Progenitor cell of endocrine pancreas (in vitro differentiated cells): ENCODE data around the gene USO1. TPM values are rescaled to one million over a fixed set of nuclear protein-coding genes. Genes with fewer than 3 reads are reported as not detected.

Experiments used
- DNase-seq: peaks from one replicate; pipeline ENCODE4 v3.0.0; 2021; ENCODE audit warnings: low spot score; ENCODE audit not compliant: unreplicated experiment
- H3K27ac Mint-ChIP-seq: 2 replicates; pipeline ENCODE4 v1.8.0; 2021; ENCODE audit warnings: mild to moderate bottlenecking, moderate library complexity, mixed read lengths
- H3K27me3 Mint-ChIP-seq: 2 replicates; pipeline ENCODE4 v1.8.0; 2021; ENCODE audit warnings: mixed read lengths
- H3K36me3 Mint-ChIP-seq: 2 replicates; pipeline ENCODE4 v1.8.0; 2022; ENCODE audit warnings: mixed read lengths; ENCODE audit not compliant: insufficient read depth
- H3K4me1 Mint-ChIP-seq: 2 replicates; pipeline ENCODE4 v1.8.0; 2021; ENCODE audit warnings: low read depth, mixed read lengths
- H3K4me3 Mint-ChIP-seq: 2 replicates; pipeline ENCODE4 v1.8.0; 2021; ENCODE audit warnings: low read depth, mild to moderate bottlenecking, moderate library complexity, mixed read lengths
- H3K9me3 Mint-ChIP-seq: 2 replicates; pipeline ENCODE4 v1.8.0; 2021; ENCODE audit warnings: low read depth, mixed read lengths
- CTCF ChIP-seq: fragments of 200-600 bp; sonication (generic); IDR thresholded peaks from one replicate; pipeline ENCODE4 v1.5.0; 2021; ENCODE audit warnings: antibody characterized with exemption, mild to moderate bottlenecking; ENCODE audit not compliant: unreplicated experiment
- long read RNA-seq: library from polyadenylated mRNA; unstranded; transcript quantifications from one replicate; pipeline ENCODE4 v2.0.0, GENCODE V29; 2020
- total RNA-seq: library from RNA; stranded (reverse); gene quantifications from 2 replicates; pipeline ENCODE4 v1.2.1, GENCODE V29; 2021

USO1 gene
- 54.4 and 54.9 TPM in 2 replicates for total RNA-seq
- long read RNA-seq, full-length matches to known transcripts: 10 of 127 reads
- long read RNA-seq, partial matches to known transcripts: 105 of 127 reads
- long read RNA-seq, other reads (novel, unspliced or antisense): 12 of 127 reads

GRCh38 chr4:75724066-75724866 lies at the start of gene USO1:
Gene USO1 (plus strand): TSS chr4:75724577. CDS start chr4:75724820, 243 bp downstream.
- peaks cover 3% of the 10 kb centered on the region for H3K36me3 Mint-ChIP-seq

GRCh38 chr4:75675004-75675531 lies 49.3 kb upstream of the USO1 start:
- no peak for TF ChIP-seq CTCF
- no peak for DNase-seq
- peak overlapping the region; percentile 67 for H3K27ac Mint-ChIP-seq
- H3K9me3 Mint-ChIP-seq: no peaks in the 10 kb centered on the region
- H3K27me3 Mint-ChIP-seq: no peaks in the 10 kb centered on the region
- H3K36me3 Mint-ChIP-seq: no peaks in the 10 kb centered on the region
- H3K4me1 Mint-ChIP-seq: peaks cover 21% of the 10 kb centered on the region
- no peak overlapping the region for H3K4me3 Mint-ChIP-seq

More at GRCh38 chr4:75724066-75724866, at the start of gene USO1:
- Mint-ChIP-seq H3K4me1 (peaks cover 32% of the 10 kb centered on the region), H3K4me3 (peak within 1 kb of the TSS; percentile 100), H3K9me3 (no peaks in the 10 kb centered on the region), H3K27me3 (no peaks in the 10 kb centered on the region), H3K27ac (peak within 1 kb of the TSS; percentile 100)
- TF ChIP-seq CTCF: peak; percentile 92
- peak; percentile 99 for DNase-seq

- DNase-seq: no peak
- Mint-ChIP-seq H3K4me3 (no peak overlapping the region), H3K27ac (no peak overlapping the region), H3K27me3 (no peaks in the 10 kb centered on the region), H3K9me3 (no peaks in the 10 kb centered on the region), H3K4me1 (peaks cover 6% of the 10 kb centered on the region), H3K36me3 (peaks cover 1% of the 10 kb centered on the region)
- TF ChIP-seq CTCF: no peak
These were observed 45.9 kb upstream of the USO1 start for GRCh38 chr4:75678473-75678872.

- no peaks in the 10 kb centered on the region for H3K9me3 Mint-ChIP-seq
- H3K27ac Mint-ChIP-seq: no peak overlapping the region
- peaks cover 1% of the 10 kb centered on the region for H3K36me3 Mint-ChIP-seq
- DNase-seq: no peak
- no peak for TF ChIP-seq CTCF
- H3K27me3 Mint-ChIP-seq: no peaks in the 10 kb centered on the region
- peaks cover 3% of the 10 kb centered on the region for H3K4me1 Mint-ChIP-seq
- no peak overlapping the region for H3K4me3 Mint-ChIP-seq
These were observed 45.4 kb upstream of the USO1 start for GRCh38 chr4:75678965-75679364.

- Mint-ChIP-seq H3K27me3 (no peaks in the 10 kb centered on the region), H3K9me3 (no peaks in the 10 kb centered on the region), H3K27ac (no peak overlapping the region), H3K36me3 (peaks cover 1% of the 10 kb centered on the region), H3K4me1 (no peaks in the 10 kb centered on the region), H3K4me3 (no peak overlapping the region)
- no peak for TF ChIP-seq CTCF
- no peak for DNase-seq
These were observed 44.4 kb upstream of the USO1 start for GRCh38 chr4:75679876-75680575.
